DND-41 (cell line): ENCODE data around the gene BORCS6.

ENCODE experiments used
- ATAC-seq: fragments of 200-7000 bp; cut with Tn5 transposase; 3 replicates; pipeline ENCODE4 v1.9.1; 2021; ENCODE audit warnings: low read depth; ENCODE audit not compliant: insufficient read depth
- DNase-seq: peaks from one replicate; pipeline ENCODE4 v3.0.0-alpha.2; 2020
- H2AFZ ChIP-seq: 2 replicates; pipeline ENCODE4 v1.6.0; 2012; ENCODE audit warnings: low read depth, low read length
- H3K27ac ChIP-seq: 2 replicates; pipeline ENCODE4 v1.5.1; 2012; ENCODE audit warnings: low read length, inconsistent platforms
- H3K27me3 ChIP-seq: fragments of 200-600 bp; sonication (generic); 2 replicates; pipeline ENCODE4 v1.6.0; 2012; ENCODE audit warnings: low read length, mild to moderate bottlenecking, inconsistent platforms; ENCODE audit not compliant: insufficient read depth, poor library complexity
- H3K36me3 ChIP-seq: 2 replicates; pipeline ENCODE4 v1.5.1; 2012; ENCODE audit warnings: low read length, inconsistent platforms; ENCODE audit not compliant: insufficient read depth
- H3K4me1 ChIP-seq: 2 replicates; pipeline ENCODE4 v1.5.1; 2012; ENCODE audit warnings: mild to moderate bottlenecking, low read length; ENCODE audit not compliant: insufficient read depth
- H3K4me2 ChIP-seq: 2 replicates; pipeline ENCODE4 v1.6.0; 2012; ENCODE audit warnings: mild to moderate bottlenecking, moderate library complexity, low read length, inconsistent platforms; ENCODE audit not compliant: insufficient read depth
- H3K4me3 ChIP-seq, 2 experiments: fragments of 200-600 bp in 1 of 2; shearing (Covaris generic) in 1 of 2; 2 replicates each; pipeline ENCODE4 v1.5.1; 2012 to 2016; ENCODE audit warnings: inconsistent platforms in 2 of 2, low read length in 2 of 2, mild to moderate bottlenecking in 2 of 2, low read depth in 1 of 2, moderate library complexity in 1 of 2
- H3K79me2 ChIP-seq: 2 replicates; pipeline ENCODE4 v1.6.0; 2012; ENCODE audit warnings: low read length, inconsistent platforms; ENCODE audit not compliant: insufficient read depth
- H3K9ac ChIP-seq: 2 replicates; pipeline ENCODE4 v1.6.0; 2012; ENCODE audit warnings: low read depth, mild to moderate bottlenecking, inconsistent platforms, low read length, moderate library complexity
- H3K9me3 ChIP-seq: 2 replicates; pipeline ENCODE4 v1.5.1; 2012; ENCODE audit warnings: low read length, moderate library complexity, mild to moderate bottlenecking, inconsistent platforms; ENCODE audit not compliant: insufficient read depth, severe bottlenecking
- H4K20me1 ChIP-seq: 2 replicates; pipeline ENCODE4 v1.6.0; 2012; ENCODE audit warnings: low read length; ENCODE audit not compliant: insufficient read depth
- EZH2 ChIP-seq: IDR thresholded peaks from 3 replicates; pipeline ENCODE4 v1.6.1; 2012; ENCODE audit warnings: borderline replicate concordance, low read depth, mild to moderate bottlenecking, moderate library complexity, low read length, inconsistent platforms; ENCODE audit not compliant: severe bottlenecking
- TF ChIP-seq, protein P1 (sequence below): IDR thresholded peaks from 2 replicates; pipeline ENCODE4 v1.5.1; 2012; ENCODE audit warnings: borderline replicate concordance, low read length, moderate library complexity, mild to moderate bottlenecking; ENCODE audit not compliant: poor library complexity, severe bottlenecking; ENCODE audit errors: extremely low read depth

Gene BORCS6

DNA sequence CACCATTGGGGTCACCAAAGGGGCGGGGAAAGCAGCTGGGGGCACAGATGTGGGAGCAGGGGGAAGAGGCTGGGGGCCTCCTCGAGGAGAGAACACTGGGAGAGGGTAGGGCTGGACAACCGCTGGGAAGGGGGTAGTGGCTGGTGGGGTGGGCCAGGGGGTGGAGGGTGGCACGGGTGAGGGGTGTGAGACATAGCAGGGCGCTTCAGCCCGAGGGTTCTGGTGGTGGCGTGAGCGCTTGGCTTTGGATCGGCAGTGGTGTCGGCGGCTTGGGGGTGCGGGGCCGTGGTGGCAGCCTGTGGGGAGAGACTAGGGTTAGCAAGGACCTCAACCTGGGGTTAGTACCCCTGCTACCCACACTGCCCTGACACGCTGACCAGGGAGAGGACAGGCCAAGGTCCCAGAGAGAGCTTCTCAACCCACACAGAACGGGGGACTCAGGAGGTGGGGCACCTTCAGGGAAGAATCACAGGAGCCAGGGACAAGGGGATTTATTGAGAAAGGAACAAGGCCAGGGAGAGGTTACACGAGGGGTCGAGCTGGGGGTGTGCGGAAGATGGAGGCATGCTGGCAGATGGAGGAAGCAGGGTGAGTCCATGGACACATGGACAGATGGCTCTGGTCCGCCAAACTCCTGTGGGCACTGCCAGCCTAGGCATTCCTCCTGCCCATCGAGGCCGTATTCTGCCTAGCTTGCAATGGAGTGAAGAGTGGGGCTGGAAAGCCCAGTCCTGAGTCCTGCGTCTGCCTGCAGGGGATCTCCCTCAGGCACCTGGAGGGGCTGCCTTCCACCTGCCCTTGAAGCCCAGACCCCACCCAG, 46.2 kb downstream of the BORCS6 start:
- Histone ChIP-seq H3K4me2 (no peak overlapping the region), H3K9ac (no peak overlapping the region), H3K4me3 (no peak overlapping the region), H3K27me3 (no peaks in the 10 kb centered on the region), H3K36me3 (peaks cover 83% of the 10 kb centered on the region), H3K9me3 (no peaks in the 10 kb centered on the region), H2AFZ (no peak overlapping the region), H3K79me2 (no peaks in the 10 kb centered on the region), H3K4me1 (peaks cover 15% of the 10 kb centered on the region), H4K20me1 (peaks cover 3% of the 10 kb centered on the region; the same call in 1 of the 2 replicates), H3K27ac (no peak overlapping the region)
- no peak for DNase-seq
- ATAC-seq = no peak
- TF ChIP-seq, protein P1, sequence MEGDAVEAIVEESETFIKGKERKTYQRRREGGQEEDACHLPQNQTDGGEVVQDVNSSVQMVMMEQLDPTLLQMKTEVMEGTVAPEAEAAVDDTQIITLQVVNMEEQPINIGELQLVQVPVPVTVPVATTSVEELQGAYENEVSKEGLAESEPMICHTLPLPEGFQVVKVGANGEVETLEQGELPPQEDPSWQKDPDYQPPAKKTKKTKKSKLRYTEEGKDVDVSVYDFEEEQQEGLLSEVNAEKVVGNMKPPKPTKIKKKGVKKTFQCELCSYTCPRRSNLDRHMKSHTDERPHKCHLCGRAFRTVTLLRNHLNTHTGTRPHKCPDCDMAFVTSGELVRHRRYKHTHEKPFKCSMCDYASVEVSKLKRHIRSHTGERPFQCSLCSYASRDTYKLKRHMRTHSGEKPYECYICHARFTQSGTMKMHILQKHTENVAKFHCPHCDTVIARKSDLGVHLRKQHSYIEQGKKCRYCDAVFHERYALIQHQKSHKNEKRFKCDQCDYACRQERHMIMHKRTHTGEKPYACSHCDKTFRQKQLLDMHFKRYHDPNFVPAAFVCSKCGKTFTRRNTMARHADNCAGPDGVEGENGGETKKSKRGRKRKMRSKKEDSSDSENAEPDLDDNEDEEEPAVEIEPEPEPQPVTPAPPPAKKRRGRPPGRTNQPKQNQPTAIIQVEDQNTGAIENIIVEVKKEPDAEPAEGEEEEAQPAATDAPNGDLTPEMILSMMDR = no peak
- TF ChIP-seq EZH2 = no peak

DNA sequence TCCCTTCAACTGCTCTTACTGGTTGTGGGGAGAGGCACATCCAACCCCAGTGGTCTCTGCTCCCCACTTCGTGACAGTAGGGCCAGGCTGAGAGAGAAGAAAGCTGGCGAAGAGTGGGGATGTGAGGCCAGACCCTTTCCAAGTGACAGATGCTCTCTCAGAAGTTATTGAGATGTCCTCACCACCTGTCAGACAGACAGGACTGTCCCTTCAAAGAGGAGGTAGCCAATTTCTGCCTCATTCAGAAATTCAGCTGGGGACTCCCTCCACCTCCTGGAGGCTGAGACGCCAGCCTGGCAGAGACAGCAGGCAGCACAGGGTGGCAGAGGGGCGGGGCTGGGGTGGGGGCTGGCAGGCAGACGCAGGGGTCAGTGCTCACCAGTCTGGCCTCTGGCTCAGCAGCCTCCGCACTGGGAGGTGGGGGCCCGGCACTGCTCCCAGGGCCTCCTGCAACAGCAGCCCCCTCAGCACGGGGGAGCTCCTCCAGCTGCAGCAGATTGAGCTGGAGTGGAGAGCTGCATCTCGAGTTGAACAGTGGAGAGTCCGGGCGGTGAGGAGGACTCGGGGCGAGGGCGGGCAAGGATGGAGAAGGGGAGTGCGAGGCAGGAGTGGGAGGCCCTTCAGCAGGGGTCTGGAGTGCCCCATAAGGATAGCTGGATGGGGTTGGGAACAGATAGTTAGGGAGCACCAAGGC, 46.9 kb downstream of the BORCS6 start:
- Histone ChIP-seq H3K4me2 (no peak overlapping the region), H3K27me3 (no peaks in the 10 kb centered on the region), H3K4me1 (peaks cover 19% of the 10 kb centered on the region), H3K27ac (no peak overlapping the region), H4K20me1 (peaks cover 3% of the 10 kb centered on the region; the same call in 1 of the 2 replicates), H3K9me3 (no peaks in the 10 kb centered on the region), H2AFZ (no peak overlapping the region), H3K36me3 (peaks cover 75% of the 10 kb centered on the region), H3K4me3 (no peak overlapping the region), H3K79me2 (no peaks in the 10 kb centered on the region), H3K9ac (no peak overlapping the region)
- no peak for ATAC-seq
- no peak for DNase-seq
- TF ChIP-seq, protein P1 = no peak
- no peak for TF ChIP-seq EZH2

GRCh38 chr17:8142158-8142886, 47.7 kb downstream of the BORCS6 start:
- H3K4me3 ChIP-seq = no peak overlapping the region
- H4K20me1 ChIP-seq = peaks cover 3% of the 10 kb centered on the region; the same call in 1 of the 2 replicates
- DNase-seq = no peak
- H2AFZ ChIP-seq = no peak overlapping the region
- no peaks in the 10 kb centered on the region for H3K79me2 ChIP-seq
- no peaks in the 10 kb centered on the region for H3K9me3 ChIP-seq
- no peak for TF ChIP-seq EZH2
- TF ChIP-seq, protein P1 = no peak
- no peaks in the 10 kb centered on the region for H3K27me3 ChIP-seq
- no peak overlapping the region for H3K9ac ChIP-seq
- H3K4me2 ChIP-seq = no peak overlapping the region
- no peak for ATAC-seq
- H3K27ac ChIP-seq = no peak overlapping the region
- peaks cover 68% of the 10 kb centered on the region for H3K36me3 ChIP-seq
- H3K4me1 ChIP-seq = peaks cover 26% of the 10 kb centered on the region
